Endothelial cell of umbilical vein (primary cell): ENCODE results near the gene CAMSAP3. TPM values are rescaled to one million over a fixed set of nuclear protein-coding genes. Genes with fewer than 3 reads are reported as not detected.

ENCODE experiments used
- BruUV-seq: library from RNA; stranded (reverse); fragments of 400-500 nt; replicated peaks from 2 replicates; lab custom pipeline; 2021; lab: Mats Ljungman, UMichigan
- CTCF ChIA-PET: fragments of 300-600, 350-600 bp; sonication (Branson Sonifier 250); formaldehyde crosslinking; loops from one replicate; lab custom pipeline; 2021; ENCODE audit warnings: antibody characterized with exemption, inconsistent platforms; lab: Charles Lee
- POLR2A ChIA-PET: fragments of 300-600, 350-600 bp; sonication (Branson Sonifier 250); formaldehyde crosslinking; loops from one replicate; lab custom pipeline; 2021; ENCODE audit warnings: antibody characterized with exemption, inconsistent platforms; lab: Charles Lee
- DNase-seq: peaks from one replicate; pipeline ENCODE4 v3.0.0-alpha.2; 2011; ENCODE audit warnings: low read depth, low spot score
- FAIRE-seq: peaks from 2 replicates; lab custom pipeline; 2011; peaks lifted over from hg19 to GRCh38; lab: Jason Lieb, UNC
- H2AFZ ChIP-seq: 2 replicates; pipeline ENCODE4 v1.6.0; 2012; ENCODE audit warnings: low read depth, low read length, control low read depth, inconsistent platforms
- H3K27ac ChIP-seq: 2 replicates; pipeline ENCODE4 v1.5.1; 2011; ENCODE audit warnings: low read depth, mild to moderate bottlenecking, control low read depth, low read length, moderate library complexity; ENCODE audit not compliant: insufficient read depth
- H3K27me3 ChIP-seq, 2 experiments: 2 replicates each; pipeline versions ENCODE4 v1.6.0 to v1.6.1; 2011; ENCODE audit warnings: low read length in 2 of 2, mixed read lengths in 1 of 2; ENCODE audit not compliant: control insufficient read depth in 2 of 2, insufficient read depth in 2 of 2
- H3K36me3 ChIP-seq, 2 experiments: 2 replicates in 1 of 2; 3 replicates in 1 of 2; pipeline ENCODE4 v1.5.1; 2011; ENCODE audit warnings: low read length in 2 of 2, mild to moderate bottlenecking in 1 of 2, moderate library complexity in 1 of 2; ENCODE audit not compliant: control insufficient read depth in 2 of 2, insufficient read depth in 2 of 2; ENCODE audit errors: extremely low read depth in 1 of 2
- H3K4me1 ChIP-seq: 3 replicates; pipeline ENCODE4 v1.5.1; 2011; ENCODE audit warnings: mild to moderate bottlenecking, low read length; ENCODE audit not compliant: control insufficient read depth, insufficient read depth; ENCODE audit errors: extremely low read depth
- H3K4me2 ChIP-seq: 2 replicates; pipeline ENCODE4 v1.6.1; 2011; ENCODE audit warnings: low read length, control low read depth, mixed read lengths; ENCODE audit not compliant: insufficient read depth
- H3K4me3 ChIP-seq, 3 experiments: fragments of 200-600 bp in 1 of 3; sonication (generic), shearing (Covaris generic) in 1 of 3; replicated peaks in 1 of 3; 2 replicates each; pipeline ENCODE4 v1.5.1; 2011 to 2016; ENCODE audit warnings: control low read depth in 3 of 3, low read length in 3 of 3, mild to moderate bottlenecking in 2 of 3, inconsistent platforms in 1 of 3, low read depth in 1 of 3, moderate library complexity in 1 of 3; ENCODE audit not compliant: insufficient read depth in 1 of 3
- H3K79me2 ChIP-seq: 2 replicates; pipeline ENCODE4 v1.6.0; 2012; ENCODE audit warnings: low read length, inconsistent platforms; ENCODE audit not compliant: control insufficient read depth, insufficient read depth
- H3K9ac ChIP-seq: replicated peaks from 2 replicates; pipeline ENCODE3; 2011; ENCODE audit warnings: low read length, control low read depth; ENCODE audit not compliant: insufficient read depth; ENCODE audit errors: extremely low read depth
- H3K9me1 ChIP-seq: replicated peaks from 3 replicates; pipeline ENCODE4 v1.6.0; 2011; ENCODE audit warnings: mild to moderate bottlenecking, low read length; ENCODE audit not compliant: control insufficient read depth, insufficient read depth; ENCODE audit errors: extremely low read depth
- H3K9me3 ChIP-seq: replicated peaks from 2 replicates; pipeline ENCODE4 v1.5.1; 2012; ENCODE audit warnings: low read length, inconsistent platforms; ENCODE audit not compliant: control insufficient read depth, insufficient read depth
- H4K20me1 ChIP-seq: replicated peaks from 2 replicates; pipeline ENCODE3; 2011; ENCODE audit warnings: mild to moderate bottlenecking, low read length; ENCODE audit not compliant: control insufficient read depth, insufficient read depth; ENCODE audit errors: extremely low read depth
- CTCF ChIP-seq, 2 donors: IDR thresholded peaks; 1 replicate in 1 of 2; 2 replicates in 1 of 2; pipeline ENCODE4 v1.5.1; 2011; ENCODE audit warnings: low read length in 2 of 2, mild to moderate bottlenecking in 2 of 2, moderate library complexity in 2 of 2, control low read depth in 1 of 2, inconsistent platforms in 1 of 2, low read depth in 1 of 2; ENCODE audit not compliant: insufficient read depth in 1 of 2; ENCODE audit errors: extremely low read depth in 1 of 2
- EZH2 ChIP-seq: IDR thresholded peaks from 2 replicates; pipeline ENCODE4 v1.6.1; 2012; ENCODE audit warnings: borderline replicate concordance, low read depth, mild to moderate bottlenecking, moderate library complexity, low read length, inconsistent platforms; ENCODE audit not compliant: severe bottlenecking
- FOS ChIP-seq: IDR thresholded peaks from 2 replicates; pipeline ENCODE4 v1.6.1; 2011; ENCODE audit warnings: mild to moderate bottlenecking, low read length, moderate library complexity, borderline replicate concordance; ENCODE audit not compliant: insufficient read depth
- GATA2 ChIP-seq: IDR thresholded peaks from 2 replicates; pipeline ENCODE4 v1.7.0; 2011; ENCODE audit warnings: low read depth, mild to moderate bottlenecking, moderate library complexity, mixed read lengths, low read length; ENCODE audit not compliant: insufficient read length, insufficient read depth
- JUN ChIP-seq: IDR thresholded peaks from 2 replicates; pipeline ENCODE4 v1.6.1; 2011; ENCODE audit warnings: borderline replicate concordance, low read depth; ENCODE audit not compliant: insufficient read length, insufficient read depth
- MAX ChIP-seq: IDR thresholded peaks from 2 replicates; pipeline ENCODE4 v1.6.1; 2011; ENCODE audit not compliant: insufficient read depth, insufficient read length
- MYC ChIP-seq: IDR thresholded peaks from one replicate; pipeline ENCODE4 v1.6.1; 2011; ENCODE audit warnings: mild to moderate bottlenecking, low read depth, low read length
- POLR2A ChIP-seq: IDR thresholded peaks from 2 replicates; pipeline ENCODE4 v1.6.1; 2012; ENCODE audit warnings: low read depth, mild to moderate bottlenecking, control low read depth, low read length
- POLR2AphosphoS5 ChIP-seq: IDR thresholded peaks from 2 replicates; pipeline ENCODE4 v1.6.1; 2012; ENCODE audit warnings: low read depth, mild to moderate bottlenecking, control low read depth, low read length, moderate library complexity; ENCODE audit not compliant: insufficient read depth
- dilution Hi-C: fragments of 300-500 bp; cut with MboI; formaldehyde crosslinking; loops from one replicate; pipeline ENCODE4 v1.15.0; 2019; ENCODE audit warnings: low sequenced_read_pairs; ENCODE audit not compliant: extremely low pct_ligation_motif_present
- intact Hi-C: fragments of 100-400 bp; cut with micrococcal nuclease; formaldehyde crosslinking; loops from one replicate; pipeline ENCODE4 v1.10.0; 2022
- polyA plus RNA-seq, 4 experiments: library from polyadenylated mRNA; depleted of rRNA in 3 of 4; stranded (reverse) in 3 of 4; unstranded in 1 of 4; fragments of >200 nt; gene quantifications; 2 replicates each; pipeline versions ENCODE4 v1.2.1 to v1.2.3, GENCODE V29; 2011 to 2012; ENCODE audit warnings: missing spikeins in 1 of 4
- total RNA-seq: library from RNA; stranded (reverse); gene quantifications from 2 replicates; pipeline ENCODE4 v1.2.3, GENCODE V29; 2021

The CAMSAP3 gene
- total and polyA plus RNA-seq, 2 donors (not counting 3 experiments of a cell fraction or from before 2014, with no cell fraction given), result 0.11 to 0.22 TPM

GRCh38 chr19:7620442-7621412 is 25.1 kb downstream of the CAMSAP3 start:
- H3K27me3 ChIP-seq, result no peaks in the 10 kb centered on the region
- ChIA-PET POLR2A (no interaction called here), CTCF (no interaction called here)
- H3K9ac ChIP-seq, result no peak overlapping the region
- H4K20me1 ChIP-seq, result no peaks in the 10 kb centered on the region
- dilution Hi-C loops, result no loop called here
- H3K4me2 ChIP-seq, result no peak overlapping the region
- no peaks in the 10 kb centered on the region for H3K4me1 ChIP-seq
- H3K4me3 ChIP-seq, result no peak overlapping the region
- H3K9me1 ChIP-seq, result no peaks in the 10 kb centered on the region
- intact Hi-C loops, result no loop called here
- no TSS peak for BruUV-seq
- H3K79me2 ChIP-seq, result no peaks in the 10 kb centered on the region
- DNase-seq (no peak), FAIRE-seq (no peak)
- no peak overlapping the region for H2AFZ ChIP-seq
- H3K9me3 ChIP-seq, result no peaks in the 10 kb centered on the region
- H3K36me3 ChIP-seq, result peaks cover 2 to 32% of the 10 kb centered on the region in 2 experiments
- H3K27ac ChIP-seq, result no peak overlapping the region
- TF ChIP-seq MAX (no peak), MYC (no peak), JUN (no peak), FOS (no peak), POLR2A (no peak), POLR2AphosphoS5 (no peak), GATA2 (no peak), EZH2 (no peak), CTCF (IDR thresholded peaks at IDR 0.05; ENCODE audit: extremely low read depth in 1 of 2, insufficient read depth in 1 of 2, low read depth in 1 of 2, low read length in 2 of 2) (no peak)
